Astrocyte (in vitro differentiated cells and primary cell): ENCODE data around the gene PTPRE.

Source experiments
- CTCF ChIP-seq: IDR thresholded peaks from 2 replicates; pipeline ENCODE4 v1.5.1; 2011; ENCODE audit warnings: low read depth, mild to moderate bottlenecking, inconsistent platforms, low read length, moderate library complexity; ENCODE audit not compliant: insufficient read depth
- EZH2 ChIP-seq: IDR thresholded peaks from 2 replicates; pipeline ENCODE4 v1.6.1; 2012; ENCODE audit warnings: mild to moderate bottlenecking, low read length, inconsistent platforms; ENCODE audit not compliant: insufficient read depth

DNA sequence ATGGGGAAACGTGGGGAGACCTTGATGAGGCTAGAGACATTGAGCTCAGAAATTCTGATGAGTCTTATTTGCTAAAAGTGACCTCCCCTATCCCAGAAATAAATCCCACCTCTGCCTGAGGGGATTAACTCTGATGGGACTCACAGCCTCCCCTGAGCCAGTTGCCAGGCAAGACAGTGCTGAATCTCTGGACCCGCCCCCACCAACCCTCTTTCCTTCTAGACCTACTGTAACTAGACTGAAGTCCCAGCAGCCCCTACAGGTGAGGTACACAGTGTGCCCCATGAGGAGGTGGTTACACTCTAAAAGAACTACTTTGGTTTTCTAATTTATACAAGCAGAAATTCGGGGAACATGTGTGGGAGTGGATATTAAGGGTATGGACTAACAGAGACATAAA is 42.9 kb downstream of the PTPRE start:
- TF ChIP-seq CTCF (no peak), EZH2 (no peak)
